RWPE2 (cell line): ENCODE results near the gene TTC1.
A peak's percentile ranks its signal among the peaks of the same experiment; 100 is the strongest.

Source experiments
- ATAC-seq: fragments of 200-7000 bp; cut with Tn5 transposase; 3 replicates; pipeline ENCODE4 v1.9.1; 2021; ENCODE audit warnings: low read depth
- DNase-seq: peaks from one replicate; pipeline ENCODE4 v3.0.0-alpha.2; 2020; ENCODE audit warnings: low spot score
- H3K27ac ChIP-seq: fragments of 450-650 bp; 2 replicates; pipeline ENCODE4 v1.5.1; 2017; ENCODE audit warnings: mild to moderate bottlenecking; ENCODE audit not compliant: poor library complexity, severe bottlenecking
- H3K27me3 ChIP-seq: fragments of 250-450 bp; sonication (Bioruptor Pico); 2 replicates; pipeline ENCODE4 v1.5.1; 2021; ENCODE audit warnings: mild to moderate bottlenecking, moderate library complexity; ENCODE audit not compliant: insufficient read depth, poor library complexity, severe bottlenecking
- H3K36me3 ChIP-seq: fragments of 250-450 bp; sonication (Bioruptor Pico); 2 replicates; pipeline ENCODE4 v1.5.1; 2020; ENCODE audit warnings: low read depth, mild to moderate bottlenecking, moderate library complexity
- H3K4me1 ChIP-seq: fragments of 250-450 bp; sonication (Bioruptor Pico); 2 replicates; pipeline ENCODE4 v1.5.1; 2021; ENCODE audit warnings: mild to moderate bottlenecking, moderate library complexity; ENCODE audit not compliant: insufficient read depth, poor library complexity, severe bottlenecking
- H3K4me3 ChIP-seq: fragments of 250-450 bp; sonication (Bioruptor Pico); 2 replicates; pipeline ENCODE4 v1.5.1; 2021; ENCODE audit warnings: mild to moderate bottlenecking, moderate library complexity; ENCODE audit not compliant: severe bottlenecking
- H3K9me3 ChIP-seq: fragments of 250-450 bp; sonication (Bioruptor Pico); 2 replicates; pipeline ENCODE4 v1.5.1; 2021; ENCODE audit warnings: mild to moderate bottlenecking, moderate library complexity; ENCODE audit not compliant: severe bottlenecking
- CTCF ChIP-seq: fragments of 450-650 bp; IDR thresholded peaks from one replicate; pipeline ENCODE4 v1.5.1; 2017; ENCODE audit warnings: mild to moderate bottlenecking, moderate library complexity; ENCODE audit not compliant: poor library complexity, severe bottlenecking

The TTC1 gene

GRCh38 chr5:160090059-160090458, 81.1 kb downstream of the TTC1 start:
- peaks cover 7% of the 10 kb centered on the region for H3K4me1 ChIP-seq
- no peaks in the 10 kb centered on the region for H3K27me3 ChIP-seq
- DNase-seq (no peak), ATAC-seq (no peak)
- H3K27ac ChIP-seq = peak overlapping the region; percentile 3
- no peak for TF ChIP-seq CTCF
- peaks cover 2% of the 10 kb centered on the region for H3K9me3 ChIP-seq
- H3K4me3 ChIP-seq = no peak overlapping the region
- peaks cover 40% of the 10 kb centered on the region for H3K36me3 ChIP-seq

GRCh38 chr5:160092514-160092913, 83.6 kb downstream of the TTC1 start:
- no peak for DNase-seq
- no peak for TF ChIP-seq CTCF
- no peak for ATAC-seq

GRCh38 chr5:160092960-160093707, 84.2 kb downstream of the TTC1 start:
- DNase-seq (no peak), ATAC-seq (no peak)
- Histone ChIP-seq H3K9me3 (peaks cover 2% of the 10 kb centered on the region), H3K27ac (no peak overlapping the region), H3K36me3 (peaks cover 52% of the 10 kb centered on the region), H3K4me1 (peaks cover 7% of the 10 kb centered on the region), H3K4me3 (no peak overlapping the region), H3K27me3 (no peaks in the 10 kb centered on the region)
- TF ChIP-seq CTCF = no peak

More at GRCh38 chr5:160092514-160092913, 83.6 kb downstream of the TTC1 start:
- peaks cover 7% of the 10 kb centered on the region for H3K4me1 ChIP-seq
- H3K27ac ChIP-seq = no peak overlapping the region
- H3K9me3 ChIP-seq = peaks cover 2% of the 10 kb centered on the region
- H3K4me3 ChIP-seq = no peak overlapping the region
- peaks cover 46% of the 10 kb centered on the region for H3K36me3 ChIP-seq
- no peaks in the 10 kb centered on the region for H3K27me3 ChIP-seq

GRCh38 chr5:160096178-160096577, 87.2 kb downstream of the TTC1 start:
- Histone ChIP-seq H3K27me3 (no peaks in the 10 kb centered on the region), H3K4me1 (no peaks in the 10 kb centered on the region), H3K4me3 (no peak overlapping the region), H3K9me3 (no peaks in the 10 kb centered on the region), H3K27ac (no peak overlapping the region), H3K36me3 (peaks cover 66% of the 10 kb centered on the region)
- no peak for DNase-seq
- no peak for ATAC-seq
- TF ChIP-seq CTCF = no peak

- H3K27me3 ChIP-seq = no peaks in the 10 kb centered on the region
- TF ChIP-seq CTCF = no peak
- DNase-seq (no peak), ATAC-seq (no peak)
- H3K27ac ChIP-seq = no peak overlapping the region
- no peak overlapping the region for H3K4me3 ChIP-seq
- no peaks in the 10 kb centered on the region for H3K4me1 ChIP-seq
- H3K9me3 ChIP-seq = no peaks in the 10 kb centered on the region
- peaks cover 61% of the 10 kb centered on the region for H3K36me3 ChIP-seq
Observed at GRCh38 chr5:160097991-160098390, 89.1 kb downstream of the TTC1 start.
